H9 (cell line): ENCODE data around the gene ZNF780A. TPM values are rescaled to one million over a fixed set of nuclear protein-coding genes. Genes with fewer than 3 reads are reported as not detected.

Experiments
- DNase-seq: peaks from one replicate; pipeline ENCODE4 v3.0.0-alpha.2; 2017
- H2AFZ ChIP-seq: one replicate; pipeline ENCODE4 v1.6.1; 2013; ENCODE audit warnings: mild to moderate bottlenecking, low read length, control low read depth, moderate library complexity
- H2AK5ac ChIP-seq: 2 replicates; pipeline ENCODE4 v1.6.1; 2013; ENCODE audit warnings: low read length, control low read depth, mixed read lengths; ENCODE audit not compliant: insufficient read length
- H2BK120ac ChIP-seq: one replicate; pipeline ENCODE4 v1.6.1; 2013; ENCODE audit warnings: low read depth, mild to moderate bottlenecking, low read length, control low read depth, inconsistent platforms; ENCODE audit not compliant: poor library complexity, severe bottlenecking
- H2BK12ac ChIP-seq: 2 replicates; pipeline ENCODE4 v1.6.1; 2013; ENCODE audit warnings: low read length, control low read depth, mixed read lengths, low read depth; ENCODE audit not compliant: insufficient read length
- H2BK15ac ChIP-seq: 2 replicates; pipeline ENCODE4 v1.6.1; 2013; ENCODE audit warnings: low read depth, low read length, control low read depth
- H2BK20ac ChIP-seq: one replicate; pipeline ENCODE4 v1.6.1; 2013; ENCODE audit warnings: low read depth, mild to moderate bottlenecking, low read length, control low read depth, inconsistent platforms; ENCODE audit not compliant: poor library complexity, severe bottlenecking
- H2BK5ac ChIP-seq: 2 replicates; pipeline ENCODE4 v1.6.1; 2013; ENCODE audit warnings: low read length, control low read depth, mixed read lengths; ENCODE audit not compliant: insufficient read length
- H3K14ac ChIP-seq: 2 replicates; pipeline ENCODE4 v1.6.1; 2013; ENCODE audit warnings: low read length, control low read depth; ENCODE audit not compliant: insufficient read depth
- H3K18ac ChIP-seq: 2 replicates; pipeline ENCODE4 v1.6.1; 2013; ENCODE audit warnings: low read depth, mild to moderate bottlenecking, mixed read lengths, low read length, control low read depth; ENCODE audit not compliant: insufficient read length
- H3K23ac ChIP-seq: 2 replicates; pipeline ENCODE4 v1.6.1; 2013; ENCODE audit warnings: low read length, control low read depth, mixed read lengths, low read depth; ENCODE audit not compliant: insufficient read length
- H3K23me2 ChIP-seq: 2 replicates; pipeline ENCODE4 v1.6.1; 2013; ENCODE audit warnings: low read depth, mild to moderate bottlenecking, mixed read lengths, low read length, control low read depth; ENCODE audit not compliant: insufficient read length, poor library complexity, severe bottlenecking
- H3K27ac ChIP-seq: 2 replicates; pipeline ENCODE4 v1.5.1; 2013; ENCODE audit warnings: low read length, control low read depth, mixed read lengths, low read depth; ENCODE audit not compliant: insufficient read length
- H3K27me3 ChIP-seq: 2 replicates; pipeline ENCODE4 v1.6.1; 2013; ENCODE audit warnings: low read length, control low read depth, inconsistent platforms; ENCODE audit not compliant: insufficient read depth
- H3K4ac ChIP-seq: 2 replicates; pipeline ENCODE4 v1.6.1; 2013; ENCODE audit warnings: low read depth, mild to moderate bottlenecking, control low read depth, inconsistent platforms, low read length, moderate library complexity
- H3K4me1 ChIP-seq: 2 replicates; pipeline ENCODE4 v1.6.1; 2013; ENCODE audit warnings: low read length, control low read depth, inconsistent platforms; ENCODE audit not compliant: insufficient read depth
- H3K4me2 ChIP-seq: 2 replicates; pipeline ENCODE4 v1.6.1; 2013; ENCODE audit warnings: low read length, control low read depth, mixed read lengths; ENCODE audit not compliant: insufficient read length, insufficient read depth
- H3K56ac ChIP-seq: 2 replicates; pipeline ENCODE4 v1.6.1; 2013; ENCODE audit warnings: low read depth, mild to moderate bottlenecking, mixed read lengths, low read length, control low read depth; ENCODE audit not compliant: insufficient read length
- H3K79me1 ChIP-seq: 2 replicates; pipeline ENCODE4 v1.6.1; 2013; ENCODE audit warnings: low read depth, mild to moderate bottlenecking, moderate library complexity, low read length, control low read depth, inconsistent platforms; ENCODE audit not compliant: insufficient read depth, poor library complexity, severe bottlenecking
- H3K79me2 ChIP-seq: 2 replicates; pipeline ENCODE4 v1.6.1; 2013; ENCODE audit warnings: low read length, control low read depth, inconsistent platforms; ENCODE audit not compliant: insufficient read depth
- H3K9ac ChIP-seq: 2 replicates; pipeline ENCODE4 v1.6.1; 2013; ENCODE audit warnings: low read length, control low read depth, mixed read lengths; ENCODE audit not compliant: insufficient read length; ENCODE audit errors: extremely low read depth
- H3K9me3 ChIP-seq: one replicate; pipeline ENCODE4 v1.6.1; 2013; ENCODE audit warnings: low read depth, low read length, inconsistent platforms; ENCODE audit not compliant: control insufficient read depth
- H3T11ph ChIP-seq: one replicate; pipeline ENCODE4 v1.6.1; 2013; ENCODE audit warnings: mild to moderate bottlenecking, low read length, control low read depth, inconsistent platforms
- H4K20me1 ChIP-seq: one replicate; pipeline ENCODE4 v1.6.1; 2013; ENCODE audit not compliant: control insufficient read depth, insufficient read length, insufficient read depth
- H4K5ac ChIP-seq: 2 replicates; pipeline ENCODE4 v1.6.1; 2013; ENCODE audit warnings: low read depth, mild to moderate bottlenecking, mixed read lengths, low read length, control low read depth; ENCODE audit not compliant: insufficient read length
- H4K8ac ChIP-seq: replicated peaks from 2 replicates; pipeline ENCODE4 v1.6.1; 2013; ENCODE audit warnings: low read length, control low read depth, mixed read lengths, low read depth; ENCODE audit not compliant: insufficient read length
- H4K91ac ChIP-seq: 2 replicates; pipeline ENCODE4 v1.6.1; 2013; ENCODE audit warnings: low read depth, mild to moderate bottlenecking, moderate library complexity, mixed read lengths, low read length, control low read depth; ENCODE audit not compliant: insufficient read length
- H3K27ac Mint-ChIP-seq, 3 experiments: 2 replicates in 2 of 3; 3 replicates in 1 of 3; pipeline ENCODE4 v1.8.0; 2020 to 2021; ENCODE audit warnings: mixed read lengths in 3 of 3, mild to moderate bottlenecking in 1 of 3, moderate library complexity in 1 of 3
- H3K27me3 Mint-ChIP-seq: 2 replicates; pipeline ENCODE4 v1.8.0; 2021; ENCODE audit warnings: low read depth, mild to moderate bottlenecking, moderate library complexity, mixed read lengths
- H3K36me3 Mint-ChIP-seq, 3 experiments: 2 replicates in 2 of 3; 3 replicates in 1 of 3; pipeline ENCODE4 v1.8.0; 2020 to 2021; ENCODE audit warnings: low read depth in 3 of 3, mixed read lengths in 3 of 3; ENCODE audit not compliant: insufficient read depth in 1 of 3
- H3K4me1 Mint-ChIP-seq, 2 experiments: 2 replicates each; pipeline ENCODE4 v1.8.0; 2020; ENCODE audit warnings: mixed read lengths in 2 of 2
- H3K4me3 Mint-ChIP-seq, 2 experiments: 2 replicates in 1 of 2; 3 replicates in 1 of 2; pipeline ENCODE4 v1.8.0; 2020 to 2021; ENCODE audit warnings: mild to moderate bottlenecking in 2 of 2, mixed read lengths in 2 of 2, moderate library complexity in 1 of 2
- H3K9me3 Mint-ChIP-seq, 2 experiments: 2 replicates in 1 of 2; 3 replicates in 1 of 2; pipeline ENCODE4 v1.8.0; 2020; ENCODE audit warnings: mild to moderate bottlenecking in 2 of 2, mixed read lengths in 2 of 2, moderate library complexity in 1 of 2
- CTCF ChIP-seq: fragments of 200-600 bp; sonication (generic); conservative IDR thresholded peaks from 3 replicates; pipeline ENCODE4 v1.8.0; 2021; ENCODE audit warnings: antibody characterized with exemption, mild to moderate bottlenecking
- WGBS: extraction: QIAGEN DNeasy Blood & Tissue Kit; methylation state at CpG from one replicate; pipeline ENCODE4 v1.1.7; 2013; ENCODE audit warnings: missing lambda C conversion rate, low lambda C conversion rate, mixed read lengths; ENCODE audit not compliant: insufficient read length; ENCODE audit errors: extremely low coverage; 5-methylcytosine and 5-hydroxymethylcytosine counted together
- total RNA-seq: library from RNA; stranded (reverse); gene quantifications from 2 replicates; pipeline ENCODE4 v1.2.1, GENCODE V29; 2021

ZNF780A gene
- total RNA-seq, 1 experiment from 2014 or later = 16.7 TPM

GRCh38 chr19:40023969-40024368 lies 66.8 kb downstream of the ZNF780A start:
- H4K20me1 ChIP-seq = no peaks in the 10 kb centered on the region
- no peak overlapping the region for H2BK12ac ChIP-seq
- H2BK5ac ChIP-seq = no peak overlapping the region
- H3K14ac ChIP-seq = no peak overlapping the region
- H3K4me1 ChIP-seq = no peaks in the 10 kb centered on the region
- no peak overlapping the region for H3K23ac ChIP-seq
- no peak for DNase-seq
- H3T11ph ChIP-seq = no peak overlapping the region
- H3K27me3 Mint-ChIP-seq = peaks cover 20% of the 10 kb centered on the region
- WGBS = no CpG with 5 or more reads among the region's 3 CpGs
- no peak overlapping the region for H4K91ac ChIP-seq
- H2BK15ac ChIP-seq = no peak overlapping the region
- H3K4me3 Mint-ChIP-seq = no peak overlapping the region
- no peak overlapping the region for H2BK120ac ChIP-seq
- peaks cover 83 to 85% of the 10 kb centered on the region in 2 experiments for H3K9me3 Mint-ChIP-seq
- no peak overlapping the region for H3K9ac ChIP-seq
- no peak overlapping the region for H3K27ac ChIP-seq
- H3K4me2 ChIP-seq = no peak overlapping the region
- H2AFZ ChIP-seq = no peak overlapping the region
- H3K4me1 Mint-ChIP-seq = no peaks in the 10 kb centered on the region
- H3K79me2 ChIP-seq = no peaks in the 10 kb centered on the region
- no peaks in the 10 kb centered on the region for H3K27me3 ChIP-seq
- H3K27ac Mint-ChIP-seq = no peak overlapping the region
- H3K56ac ChIP-seq = no peak overlapping the region
- H2AK5ac ChIP-seq = no peak overlapping the region
- H4K5ac ChIP-seq = no peak overlapping the region
- H4K8ac ChIP-seq = no peak overlapping the region
- H3K9me3 ChIP-seq = peaks cover 55% of the 10 kb centered on the region
- no peak overlapping the region for H2BK20ac ChIP-seq
- TF ChIP-seq CTCF = no peak
- no peak overlapping the region for H3K4ac ChIP-seq
- H3K79me1 ChIP-seq = no peaks in the 10 kb centered on the region
- peaks cover 32 to 52% (median 43%) of the 10 kb centered on the region in 3 experiments for H3K36me3 Mint-ChIP-seq
- H3K18ac ChIP-seq = no peak overlapping the region
- H3K23me2 ChIP-seq = no peaks in the 10 kb centered on the region

Other genes starting within 250 kb of the ZNF780A start
- 621 and 625 TPM in 2 replicates for gene FBL, start 244.6 kb downstream of the ZNF780A start, total RNA-seq
- gene FCGBP, start 156.3 kb downstream of the ZNF780A start, total RNA-seq = 0.13 and 0.15 TPM in 2 replicates
- gene PSMC4, start 119.8 kb downstream of the ZNF780A start, total RNA-seq = 111 and 119 TPM in 2 replicates
- gene ZNF546, start 93.9 kb downstream of the ZNF780A start, total RNA-seq = 1.7 and 1.8 TPM in 2 replicates
- gene ZNF780B, start 34.7 kb downstream of the ZNF780A start, total RNA-seq = 23.3 and 31.9 TPM in 2 replicates
- 17.7 and 19.0 TPM in 2 replicates for gene MAP3K10, start 100.5 kb upstream of the ZNF780A start, total RNA-seq
- gene TTC9B, start 127.4 kb upstream of the ZNF780A start, total RNA-seq = 0.15 and 0.31 TPM in 2 replicates
- gene CCNP, start 135.7 kb upstream of the ZNF780A start, total RNA-seq = 0.31 and 0.35 TPM in 2 replicates
- gene AKT2, start 194.4 kb upstream of the ZNF780A start, total RNA-seq = 142 and 150 TPM in 2 replicates